PC-3 (cell line): ENCODE data around the gene ZNF785.

Source experiments
- EZH2phosphoT487 ChIP-seq: fragments of 300-600 bp; sonication (generic); IDR thresholded peaks from 2 replicates; pipeline ENCODE4 v1.6.1; 2018; ENCODE audit warnings: mild to moderate bottlenecking, antibody characterized with exemption, low read length, borderline replicate concordance
- TF ChIP-seq, protein P1 (sequence below): fragments of 300-600 bp; sonication (generic); conservative IDR thresholded peaks from 2 replicates; pipeline ENCODE4 v1.5.1; 2017; ENCODE audit warnings: antibody characterized with exemption, low read depth, mild to moderate bottlenecking, low read length

DNA sequence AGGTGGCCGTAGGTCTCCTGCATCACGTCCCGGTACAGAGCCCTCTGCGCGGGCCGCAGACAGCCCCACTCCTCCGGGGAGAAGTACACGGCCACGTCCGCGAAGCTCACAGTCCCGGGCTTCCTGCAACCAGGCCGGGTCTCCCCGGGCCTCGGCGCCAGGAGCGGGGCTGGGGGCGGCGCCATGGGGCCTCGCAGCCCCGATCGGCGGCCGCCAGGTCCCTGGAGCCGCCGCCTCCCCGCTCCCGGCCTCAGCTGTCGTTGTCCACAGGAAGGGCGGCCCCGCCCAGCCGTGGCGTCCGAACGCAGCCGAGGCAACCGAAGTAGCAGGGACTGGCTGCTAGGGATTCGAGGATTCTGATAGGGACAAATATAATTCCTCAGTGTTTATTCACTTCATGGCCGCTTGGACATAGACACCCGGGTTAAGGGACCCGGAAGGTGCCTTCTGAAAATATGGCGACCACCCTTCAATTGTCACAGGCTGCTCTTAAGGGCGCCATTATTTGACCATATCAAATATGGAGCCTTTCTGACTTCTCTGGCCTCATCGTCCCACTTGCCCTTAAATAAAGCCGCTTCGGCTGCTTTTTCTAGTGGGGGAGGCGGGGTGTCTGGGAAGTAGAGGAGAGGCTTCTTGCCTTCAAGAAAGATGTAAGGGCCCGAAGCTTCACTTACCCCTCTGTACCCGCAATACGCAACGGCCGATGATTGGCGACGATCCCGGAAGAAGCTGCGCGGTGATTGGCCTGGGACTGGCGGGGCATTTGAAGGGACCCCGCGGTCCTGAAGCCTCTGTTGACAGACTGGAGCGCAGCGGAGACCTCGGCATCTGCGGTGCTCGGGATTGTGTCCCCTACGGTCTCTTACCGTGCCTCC, 13.8 kb downstream of the ZNF785 start, which contains the start of gene ZNF688:
- TF ChIP-seq, protein P1, sequence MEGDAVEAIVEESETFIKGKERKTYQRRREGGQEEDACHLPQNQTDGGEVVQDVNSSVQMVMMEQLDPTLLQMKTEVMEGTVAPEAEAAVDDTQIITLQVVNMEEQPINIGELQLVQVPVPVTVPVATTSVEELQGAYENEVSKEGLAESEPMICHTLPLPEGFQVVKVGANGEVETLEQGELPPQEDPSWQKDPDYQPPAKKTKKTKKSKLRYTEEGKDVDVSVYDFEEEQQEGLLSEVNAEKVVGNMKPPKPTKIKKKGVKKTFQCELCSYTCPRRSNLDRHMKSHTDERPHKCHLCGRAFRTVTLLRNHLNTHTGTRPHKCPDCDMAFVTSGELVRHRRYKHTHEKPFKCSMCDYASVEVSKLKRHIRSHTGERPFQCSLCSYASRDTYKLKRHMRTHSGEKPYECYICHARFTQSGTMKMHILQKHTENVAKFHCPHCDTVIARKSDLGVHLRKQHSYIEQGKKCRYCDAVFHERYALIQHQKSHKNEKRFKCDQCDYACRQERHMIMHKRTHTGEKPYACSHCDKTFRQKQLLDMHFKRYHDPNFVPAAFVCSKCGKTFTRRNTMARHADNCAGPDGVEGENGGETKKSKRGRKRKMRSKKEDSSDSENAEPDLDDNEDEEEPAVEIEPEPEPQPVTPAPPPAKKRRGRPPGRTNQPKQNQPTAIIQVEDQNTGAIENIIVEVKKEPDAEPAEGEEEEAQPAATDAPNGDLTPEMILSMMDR, result no peak
- TF ChIP-seq EZH2phosphoT487, result no peak
